KMS-11 (cell line): ENCODE results near the gene DLEU7.

ENCODE experiments used
- H2AFZ ChIP-seq: fragments of 200-600 bp; sonication (generic); 2 replicates; pipeline ENCODE4 v1.6.1; 2016; ENCODE audit warnings: antibody characterized with exemption, mixed run types, low read depth
- H3K27ac ChIP-seq: fragments of 200-600 bp; sonication (generic); 2 replicates; pipeline ENCODE4 v1.6.1; 2016; ENCODE audit warnings: mild to moderate bottlenecking, mixed run types
- H3K27me3 ChIP-seq: fragments of 200-600 bp; sonication (generic); 2 replicates; pipeline ENCODE4 v1.6.1; 2017; ENCODE audit warnings: mild to moderate bottlenecking, low read depth, mixed run types, moderate library complexity; ENCODE audit not compliant: insufficient read depth
- H3K36me3 ChIP-seq: fragments of 200-600 bp; sonication (generic); 2 replicates; pipeline ENCODE4 v1.6.1; 2017; ENCODE audit warnings: mild to moderate bottlenecking, mixed run types; ENCODE audit not compliant: insufficient read depth
- H3K4me1 ChIP-seq: fragments of 200-600 bp; sonication (generic); 2 replicates; pipeline ENCODE4 v1.6.1; 2016; ENCODE audit warnings: mild to moderate bottlenecking, low read depth, mixed run types; ENCODE audit not compliant: poor library complexity, severe bottlenecking
- H3K4me2 ChIP-seq: fragments of 200-600 bp; sonication (generic); 2 replicates; pipeline ENCODE4 v1.7.0; 2016; ENCODE audit warnings: mild to moderate bottlenecking, mixed run types
- H3K4me3 ChIP-seq: fragments of 200-600 bp; sonication (generic); IDR thresholded peaks from 2 replicates; pipeline ENCODE4 v1.6.1; 2017; ENCODE audit warnings: low read depth, low read length, mixed read lengths; ENCODE audit not compliant: insufficient read depth
- H3K79me2 ChIP-seq: fragments of 200-600 bp; sonication (generic); 2 replicates; pipeline ENCODE4 v1.6.1; 2016; ENCODE audit warnings: low read depth, mixed run types; ENCODE audit not compliant: insufficient read depth
- H3K9ac ChIP-seq: fragments of 200-600 bp; sonication (generic); 2 replicates; pipeline ENCODE4 v1.6.1; 2016; ENCODE audit warnings: mild to moderate bottlenecking, mixed run types
- H4K20me1 ChIP-seq: fragments of 200-600 bp; sonication (generic); 2 replicates; pipeline ENCODE4 v1.6.1; 2016; ENCODE audit warnings: mild to moderate bottlenecking, mixed run types; ENCODE audit not compliant: insufficient read depth
- TF ChIP-seq, protein P1 (sequence below): fragments of 200-600 bp; sonication (generic); conservative IDR thresholded peaks from 2 replicates; pipeline ENCODE4 v1.6.1; 2017; ENCODE audit warnings: low read depth, mild to moderate bottlenecking, antibody characterized with exemption, low read length, moderate library complexity, mixed read lengths

Gene DLEU7

DNA sequence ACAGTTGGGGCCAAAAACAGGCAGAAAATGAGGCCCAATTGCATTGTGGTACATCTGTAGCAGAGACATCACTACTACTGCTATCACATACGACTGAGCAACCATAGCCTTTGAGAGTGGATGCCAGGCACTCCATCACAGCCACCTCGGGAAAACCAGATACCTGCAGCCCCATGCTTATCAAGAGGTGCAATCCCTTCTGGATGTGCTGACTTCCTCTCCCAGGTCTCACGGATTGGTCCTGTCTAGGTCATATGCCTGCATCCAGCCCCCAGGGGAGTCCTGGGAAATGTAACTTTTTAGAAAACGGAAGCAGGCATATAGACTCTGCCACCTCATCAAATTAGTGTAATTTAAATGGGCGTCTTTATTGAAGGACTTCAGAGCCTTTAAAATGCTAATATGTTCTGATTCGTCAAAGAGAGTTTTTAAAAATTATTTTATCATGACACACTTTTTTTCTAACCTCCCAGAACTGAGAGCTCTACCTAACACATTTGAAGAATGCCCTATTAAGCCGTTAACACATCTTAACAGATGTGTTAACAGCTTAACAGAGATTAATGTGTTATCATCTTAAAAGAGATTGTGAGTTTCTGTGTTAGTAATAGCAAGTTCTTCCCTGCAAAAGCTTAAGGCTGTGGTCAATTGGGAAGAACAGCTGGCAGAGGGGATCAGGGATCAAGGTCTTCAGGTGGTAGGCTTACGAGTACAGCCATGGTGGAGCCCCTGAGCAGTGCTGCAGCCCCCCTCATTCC lies 63.9 kb downstream of the DLEU7 start:
- Histone ChIP-seq H3K9ac (no peak overlapping the region), H3K4me1 (no peaks in the 10 kb centered on the region), H3K4me2 (no peak overlapping the region), H3K27ac (no peak overlapping the region), H2AFZ (no peak overlapping the region), H4K20me1 (no peaks in the 10 kb centered on the region), H3K36me3 (no peaks in the 10 kb centered on the region), H3K27me3 (no peaks in the 10 kb centered on the region), H3K79me2 (no peaks in the 10 kb centered on the region), H3K4me3 (no peak overlapping the region)
- TF ChIP-seq, protein P1, sequence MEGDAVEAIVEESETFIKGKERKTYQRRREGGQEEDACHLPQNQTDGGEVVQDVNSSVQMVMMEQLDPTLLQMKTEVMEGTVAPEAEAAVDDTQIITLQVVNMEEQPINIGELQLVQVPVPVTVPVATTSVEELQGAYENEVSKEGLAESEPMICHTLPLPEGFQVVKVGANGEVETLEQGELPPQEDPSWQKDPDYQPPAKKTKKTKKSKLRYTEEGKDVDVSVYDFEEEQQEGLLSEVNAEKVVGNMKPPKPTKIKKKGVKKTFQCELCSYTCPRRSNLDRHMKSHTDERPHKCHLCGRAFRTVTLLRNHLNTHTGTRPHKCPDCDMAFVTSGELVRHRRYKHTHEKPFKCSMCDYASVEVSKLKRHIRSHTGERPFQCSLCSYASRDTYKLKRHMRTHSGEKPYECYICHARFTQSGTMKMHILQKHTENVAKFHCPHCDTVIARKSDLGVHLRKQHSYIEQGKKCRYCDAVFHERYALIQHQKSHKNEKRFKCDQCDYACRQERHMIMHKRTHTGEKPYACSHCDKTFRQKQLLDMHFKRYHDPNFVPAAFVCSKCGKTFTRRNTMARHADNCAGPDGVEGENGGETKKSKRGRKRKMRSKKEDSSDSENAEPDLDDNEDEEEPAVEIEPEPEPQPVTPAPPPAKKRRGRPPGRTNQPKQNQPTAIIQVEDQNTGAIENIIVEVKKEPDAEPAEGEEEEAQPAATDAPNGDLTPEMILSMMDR, result no peak
